ENCODE data around the gene EIF4A2. TPM values are rescaled to one million over a fixed set of nuclear protein-coding genes. Genes with fewer than 3 reads are reported as not detected.

The EIF4A2 gene
- total and polyA plus RNA-seq, 9 of the 15 experiments (the other 6 are each of a cell fraction or from before 2014, with no cell fraction given): 307 to 754 (median 435) TPM

DNA sequence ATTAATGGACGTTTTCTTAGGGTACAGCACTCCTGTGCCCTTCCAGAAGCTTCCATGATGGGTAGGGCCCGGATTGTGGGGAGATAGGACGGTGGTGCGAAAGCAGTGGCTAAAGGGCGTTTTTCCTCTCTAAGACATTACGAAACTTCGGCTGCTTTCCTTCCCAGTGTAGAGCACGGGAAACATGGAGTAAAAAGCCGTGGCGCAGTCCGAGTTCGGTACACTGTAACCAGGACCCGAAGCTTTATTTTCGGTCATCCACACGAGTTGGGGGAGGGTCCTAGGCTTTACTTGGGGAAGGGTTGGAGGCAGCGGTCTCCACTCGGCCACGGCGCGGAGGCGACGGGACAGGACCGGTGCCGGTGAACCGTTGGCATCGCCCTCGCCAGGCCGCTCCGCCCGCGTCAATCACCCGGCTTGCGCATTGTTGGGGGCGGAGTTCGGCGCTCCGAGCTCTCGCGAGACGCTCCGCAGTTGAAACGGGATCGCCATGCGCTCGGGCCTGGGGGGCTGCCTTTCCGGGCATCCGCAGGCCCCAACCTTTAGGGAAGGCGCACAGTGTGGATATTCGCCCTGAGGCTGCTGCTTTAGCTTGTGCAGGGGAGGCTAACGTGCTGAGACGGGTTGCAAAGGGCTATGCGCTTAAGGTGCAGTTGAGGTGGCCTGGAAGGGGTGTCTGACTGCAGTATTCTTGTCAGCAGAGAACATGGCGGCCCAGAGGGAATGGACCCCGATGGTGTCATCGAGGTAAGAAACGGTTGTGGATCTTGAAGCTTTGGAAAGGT, 546 bp downstream of the EIF4A2 start (continued):
- no peak for TF ChIP-seq ZNF217 (CRISPR knock-in tag; IDR thresholded peaks at IDR 0.05)
- no peak; the same call in 1 of the 2 replicates for TF ChIP-seq ZNF589 (CRISPR knock-in tag; IDR thresholded peaks at IDR 0.05; ENCODE audit: low read depth)
- TF ChIP-seq, protein P1, sequence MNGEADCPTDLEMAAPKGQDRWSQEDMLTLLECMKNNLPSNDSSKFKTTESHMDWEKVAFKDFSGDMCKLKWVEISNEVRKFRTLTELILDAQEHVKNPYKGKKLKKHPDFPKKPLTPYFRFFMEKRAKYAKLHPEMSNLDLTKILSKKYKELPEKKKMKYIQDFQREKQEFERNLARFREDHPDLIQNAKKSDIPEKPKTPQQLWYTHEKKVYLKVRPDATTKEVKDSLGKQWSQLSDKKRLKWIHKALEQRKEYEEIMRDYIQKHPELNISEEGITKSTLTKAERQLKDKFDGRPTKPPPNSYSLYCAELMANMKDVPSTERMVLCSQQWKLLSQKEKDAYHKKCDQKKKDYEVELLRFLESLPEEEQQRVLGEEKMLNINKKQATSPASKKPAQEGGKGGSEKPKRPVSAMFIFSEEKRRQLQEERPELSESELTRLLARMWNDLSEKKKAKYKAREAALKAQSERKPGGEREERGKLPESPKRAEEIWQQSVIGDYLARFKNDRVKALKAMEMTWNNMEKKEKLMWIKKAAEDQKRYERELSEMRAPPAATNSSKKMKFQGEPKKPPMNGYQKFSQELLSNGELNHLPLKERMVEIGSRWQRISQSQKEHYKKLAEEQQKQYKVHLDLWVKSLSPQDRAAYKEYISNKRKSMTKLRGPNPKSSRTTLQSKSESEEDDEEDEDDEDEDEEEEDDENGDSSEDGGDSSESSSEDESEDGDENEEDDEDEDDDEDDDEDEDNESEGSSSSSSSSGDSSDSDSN (IDR thresholded peaks at IDR 0.05; ENCODE audit: borderline replicate concordance in 1 of 2, low read depth in 2 of 2, low read length in 2 of 2): no peak
- TF ChIP-seq ZNF717 (CRISPR knock-in tag; IDR thresholded peaks at IDR 0.05): 0 out of 2 replicates have a peak, but pooled peaks have one; percentile 10
- TF ChIP-seq, protein P2, sequence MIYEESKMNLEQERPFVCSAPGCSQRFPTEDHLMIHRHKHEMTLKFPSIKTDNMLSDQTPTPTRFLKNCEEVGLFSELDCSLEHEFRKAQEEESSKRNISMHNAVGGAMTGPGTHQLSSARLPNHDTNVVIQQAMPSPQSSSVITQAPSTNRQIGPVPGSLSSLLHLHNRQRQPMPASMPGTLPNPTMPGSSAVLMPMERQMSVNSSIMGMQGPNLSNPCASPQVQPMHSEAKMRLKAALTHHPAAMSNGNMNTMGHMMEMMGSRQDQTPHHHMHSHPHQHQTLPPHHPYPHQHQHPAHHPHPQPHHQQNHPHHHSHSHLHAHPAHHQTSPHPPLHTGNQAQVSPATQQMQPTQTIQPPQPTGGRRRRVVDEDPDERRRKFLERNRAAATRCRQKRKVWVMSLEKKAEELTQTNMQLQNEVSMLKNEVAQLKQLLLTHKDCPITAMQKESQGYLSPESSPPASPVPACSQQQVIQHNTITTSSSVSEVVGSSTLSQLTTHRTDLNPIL (CRISPR knock-in tag; IDR thresholded peaks at IDR 0.05): 0 out of 2 replicates have a peak, but pooled peaks have one; percentile 4
- TF ChIP-seq REST (IDR thresholded peaks at IDR 0.05; ENCODE audit: borderline replicate concordance): no peak
- peak; percentile 60; the same call in 1 of the 2 replicates for TF ChIP-seq REST (CRISPR knock-in tag; IDR thresholded peaks at IDR 0.05; ENCODE audit: low read depth)
- peak; percentile 7 for TF ChIP-seq NR2F6 (CRISPR knock-in tag; IDR thresholded peaks at IDR 0.05)
- TF ChIP-seq CREB1 (IDR thresholded peaks at IDR 0.05): peak; percentile 43; the same call in 1 of the 2 replicates
- peak; percentile 35; the same call in 1 of the 2 replicates for TF ChIP-seq CREB1 (CRISPR knock-in tag; IDR thresholded peaks at IDR 0.05)
- TF ChIP-seq STAT5A (IDR thresholded peaks at IDR 0.05; ENCODE audit: borderline replicate concordance, low read length): no peak
- TF ChIP-seq MTF1 (CRISPR knock-in tag; IDR thresholded peaks at IDR 0.05; ENCODE audit: borderline replicate concordance): 0 out of 2 replicates have a peak, but pooled peaks have one; percentile 0

Data from K562 (cell line).